Smooth muscle cell (in vitro differentiated cells): ENCODE data around the gene SLC47A2. TPM values are rescaled to one million over a fixed set of nuclear protein-coding genes. Genes with fewer than 3 reads are reported as not detected.

Experiments
- DNase-seq: peaks from one replicate; lab custom pipeline; 2025; ENCODE audit not compliant: unreplicated experiment; lab: John Stamatoyannopoulos, UW
- H2AFZ ChIP-seq: fragments of 200-600 bp; sonication (generic); 2 replicates; pipeline ENCODE4 v1.6.0; 2016; ENCODE audit warnings: antibody characterized with exemption, low read depth, mild to moderate bottlenecking
- H3F3A ChIP-seq: fragments of 200-600 bp; sonication (generic); 2 replicates; pipeline ENCODE4 v1.6.0; 2017; ENCODE audit warnings: antibody characterized with exemption, low read depth
- H3K27ac ChIP-seq: fragments of 200-600 bp; sonication (generic); 2 replicates; pipeline ENCODE4 v1.5.1; 2016; ENCODE audit warnings: low read depth, mild to moderate bottlenecking
- H3K27me3 ChIP-seq: fragments of 200-600 bp; sonication (generic); 2 replicates; pipeline ENCODE4 v1.6.1; 2016; ENCODE audit warnings: low read depth, mild to moderate bottlenecking
- H3K36me3 ChIP-seq: fragments of 200-600 bp; sonication (generic); 2 replicates; pipeline ENCODE4 v1.5.1; 2016; ENCODE audit warnings: low read depth
- H3K4me1 ChIP-seq: fragments of 200-600 bp; sonication (generic); 2 replicates; pipeline ENCODE4 v1.5.1; 2016; ENCODE audit warnings: low read depth
- H3K4me2 ChIP-seq: fragments of 200-600 bp; sonication (generic); 2 replicates; pipeline ENCODE4 v1.6.0; 2016; ENCODE audit warnings: mild to moderate bottlenecking
- H3K4me3 ChIP-seq: fragments of 200-600 bp; sonication (generic); 2 replicates; pipeline ENCODE4 v1.5.1; 2016; ENCODE audit warnings: mild to moderate bottlenecking
- H3K79me2 ChIP-seq: fragments of 200-600 bp; sonication (generic); 2 replicates; pipeline ENCODE4 v1.6.0; 2016; ENCODE audit warnings: low read depth, mild to moderate bottlenecking
- H3K9ac ChIP-seq: fragments of 200-600 bp; sonication (generic); 2 replicates; pipeline ENCODE4 v1.6.0; 2016; ENCODE audit warnings: low read depth
- H3K9me3 ChIP-seq: fragments of 200-600 bp; sonication (generic); replicated peaks from 2 replicates; pipeline ENCODE4 v1.5.1; 2016; ENCODE audit warnings: low read depth
- H4K20me1 ChIP-seq: fragments of 200-600 bp; sonication (generic); 2 replicates; pipeline ENCODE4 v1.6.0; 2016; ENCODE audit warnings: low read depth
- WGBS: methylation state at CpG from one replicate; pipeline ENCODE4 v1.1.7; 2016; ENCODE audit warnings: low lambda C conversion rate; 5-methylcytosine and 5-hydroxymethylcytosine counted together
- polyA plus RNA-seq: library from polyadenylated mRNA; unstranded; fragments of >200 nt; fragmentation: Nextera tagmentation; extraction: Ambion mirVana; gene quantifications from 2 replicates; pipeline ENCODE4 v1.2.1, GENCODE V29; 2016
- total RNA-seq: library from RNA; depleted of rRNA; stranded (reverse); fragments of >200 nt; gene quantifications from 2 replicates; pipeline ENCODE4 v1.2.3, GENCODE V29; 2014
- TF ChIP-seq, protein P1 (sequence below): fragments of 200-600 bp; sonication (generic); IDR thresholded peaks from 2 replicates; pipeline ENCODE4 v1.5.1; 2017; ENCODE audit warnings: borderline replicate concordance, mild to moderate bottlenecking, antibody characterized with exemption; ENCODE audit not compliant: insufficient read depth, poor library complexity, severe bottlenecking

The SLC47A2 gene
- total and polyA plus RNA-seq, 2 experiments from 2014 or later = not detected

GRCh38 chr17:19676896-19677295 lies 39.5 kb downstream of the SLC47A2 start:
- H3K27me3 ChIP-seq = no peaks in the 10 kb centered on the region
- DNase-seq = no peak
- H2AFZ ChIP-seq = no peak overlapping the region
- H3K79me2 ChIP-seq = no peaks in the 10 kb centered on the region
- H4K20me1 ChIP-seq = no peaks in the 10 kb centered on the region
- no peaks in the 10 kb centered on the region for H3K36me3 ChIP-seq
- no peaks in the 10 kb centered on the region for H3K4me1 ChIP-seq
- no peak overlapping the region for H3K9ac ChIP-seq
- 85% methylated on average over 4 of the region's 4 CpGs for WGBS
- H3K4me3 ChIP-seq = no peak overlapping the region
- H3K9me3 ChIP-seq = no peaks in the 10 kb centered on the region
- TF ChIP-seq, protein P1, sequence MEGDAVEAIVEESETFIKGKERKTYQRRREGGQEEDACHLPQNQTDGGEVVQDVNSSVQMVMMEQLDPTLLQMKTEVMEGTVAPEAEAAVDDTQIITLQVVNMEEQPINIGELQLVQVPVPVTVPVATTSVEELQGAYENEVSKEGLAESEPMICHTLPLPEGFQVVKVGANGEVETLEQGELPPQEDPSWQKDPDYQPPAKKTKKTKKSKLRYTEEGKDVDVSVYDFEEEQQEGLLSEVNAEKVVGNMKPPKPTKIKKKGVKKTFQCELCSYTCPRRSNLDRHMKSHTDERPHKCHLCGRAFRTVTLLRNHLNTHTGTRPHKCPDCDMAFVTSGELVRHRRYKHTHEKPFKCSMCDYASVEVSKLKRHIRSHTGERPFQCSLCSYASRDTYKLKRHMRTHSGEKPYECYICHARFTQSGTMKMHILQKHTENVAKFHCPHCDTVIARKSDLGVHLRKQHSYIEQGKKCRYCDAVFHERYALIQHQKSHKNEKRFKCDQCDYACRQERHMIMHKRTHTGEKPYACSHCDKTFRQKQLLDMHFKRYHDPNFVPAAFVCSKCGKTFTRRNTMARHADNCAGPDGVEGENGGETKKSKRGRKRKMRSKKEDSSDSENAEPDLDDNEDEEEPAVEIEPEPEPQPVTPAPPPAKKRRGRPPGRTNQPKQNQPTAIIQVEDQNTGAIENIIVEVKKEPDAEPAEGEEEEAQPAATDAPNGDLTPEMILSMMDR = no peak
- H3K27ac ChIP-seq = no peak overlapping the region
- H3F3A ChIP-seq = no peaks in the 10 kb centered on the region
- H3K4me2 ChIP-seq = no peak overlapping the region

GRCh38 chr17:19673623-19674022 lies 42.8 kb downstream of the SLC47A2 start:
- Histone ChIP-seq H3K9me3 (no peaks in the 10 kb centered on the region), H3K27me3 (no peaks in the 10 kb centered on the region), H3K4me2 (no peak overlapping the region), H3K4me3 (no peak overlapping the region), H4K20me1 (no peaks in the 10 kb centered on the region), H3F3A (no peaks in the 10 kb centered on the region), H3K79me2 (no peaks in the 10 kb centered on the region), H3K27ac (no peak overlapping the region), H3K36me3 (no peaks in the 10 kb centered on the region), H3K9ac (no peak overlapping the region), H3K4me1 (no peaks in the 10 kb centered on the region), H2AFZ (no peak overlapping the region)
- TF ChIP-seq, protein P1 = no peak
- no peak for DNase-seq
- 99% methylated on average over 3 of the region's 3 CpGs for WGBS

GRCh38 chr17:19672009-19672750 lies 44.2 kb downstream of the SLC47A2 start:
- Histone ChIP-seq H3K9me3 (no peaks in the 10 kb centered on the region), H3K27me3 (no peaks in the 10 kb centered on the region), H2AFZ (no peak overlapping the region), H3K79me2 (no peaks in the 10 kb centered on the region), H3K4me1 (no peaks in the 10 kb centered on the region), H3K9ac (no peak overlapping the region), H3F3A (no peaks in the 10 kb centered on the region), H3K4me3 (no peak overlapping the region), H4K20me1 (no peaks in the 10 kb centered on the region), H3K27ac (no peak overlapping the region), H3K4me2 (no peak overlapping the region), H3K36me3 (no peaks in the 10 kb centered on the region)
- TF ChIP-seq, protein P1 = no peak
- DNase-seq = no peak
- WGBS = 52% methylated on average over 5 of the region's 5 CpGs

GRCh38 chr17:19671433-19671832 lies 45.0 kb downstream of the SLC47A2 start:
- Histone ChIP-seq H3K79me2 (no peaks in the 10 kb centered on the region), H3K4me2 (no peak overlapping the region), H3K4me1 (no peaks in the 10 kb centered on the region), H3K9ac (no peak overlapping the region), H4K20me1 (no peaks in the 10 kb centered on the region), H3K4me3 (no peak overlapping the region), H3F3A (no peaks in the 10 kb centered on the region), H2AFZ (no peak overlapping the region), H3K9me3 (no peaks in the 10 kb centered on the region), H3K27ac (no peak overlapping the region), H3K36me3 (no peaks in the 10 kb centered on the region), H3K27me3 (no peaks in the 10 kb centered on the region)
- 73% methylated on average over 4 of the region's 4 CpGs for WGBS
- DNase-seq = no peak
- TF ChIP-seq, protein P1 = no peak
